Measurements from ENCODE around the gene DDX19B.
"Not testable (repeated sequence)": the region's sequence is repeated elsewhere in the genome, so short reads cannot be mapped to it uniquely, and the experiment has no call there.

The DDX19B gene

GRCh38 chr16:70298988-70299938 lies at the start of gene DDX19B:
DDX19B (plus strand) TSS chr16:70299186; CDS start chr16:70299298, 112 bp downstream.
- peak; percentile 89 for DNase-seq (ENCODE audit: low read depth)

GRCh38 chr16:70249697-70250096 lies 49.3 kb upstream of the DDX19B start:
- not testable (repeated sequence) for H3K4me3 ChIP-seq (ENCODE audit: low read length); H3K4me1 ChIP-seq (ENCODE audit: control insufficient read depth, insufficient read depth, low read length); DNase-seq (ENCODE audit: low read depth); H3K9me3 ChIP-seq (ENCODE audit: control insufficient read depth, low read length); H3K9ac ChIP-seq (ENCODE audit: low read length); H3K27me3 ChIP-seq (replicated peaks; ENCODE audit: control insufficient read depth, insufficient read depth, low read length)
- H3K36me3 ChIP-seq (ENCODE audit: control insufficient read depth, insufficient read depth, low read length, severe bottlenecking) = peaks cover 32% of the 10 kb centered on the region

More at GRCh38 chr16:70298988-70299938, at the start of gene DDX19B:
- peaks cover 4% of the 10 kb centered on the region for H3K4me1 ChIP-seq (ENCODE audit: control insufficient read depth, insufficient read depth, low read length)
- peaks cover 6% of the 10 kb centered on the region for H3K9me3 ChIP-seq (ENCODE audit: control insufficient read depth, low read length)
- no peaks in the 10 kb centered on the region for H3K36me3 ChIP-seq (ENCODE audit: control insufficient read depth, insufficient read depth, low read length, severe bottlenecking)
- peak within 1 kb of the TSS; percentile 95 for H3K9ac ChIP-seq (ENCODE audit: low read length)
- H3K4me3 ChIP-seq (ENCODE audit: low read length) = peak within 1 kb of the TSS; percentile 98
- no peaks in the 10 kb centered on the region for H3K27me3 ChIP-seq (replicated peaks; ENCODE audit: control insufficient read depth, insufficient read depth, low read length)

GRCh38 chr16:70250748-70251628 lies 48.0 kb upstream of the DDX19B start:
- H3K4me3 ChIP-seq (ENCODE audit: low read length) = peak overlapping the region; percentile 81
- H3K9ac ChIP-seq (ENCODE audit: low read length) = peak overlapping the region; percentile 86
- no peaks in the 10 kb centered on the region for H3K9me3 ChIP-seq (ENCODE audit: control insufficient read depth, low read length)
- peaks cover 7% of the 10 kb centered on the region for H3K4me1 ChIP-seq (ENCODE audit: control insufficient read depth, insufficient read depth, low read length)
- DNase-seq (ENCODE audit: low read depth) = peak; percentile 50
- H3K27me3 ChIP-seq (replicated peaks; ENCODE audit: control insufficient read depth, insufficient read depth, low read length) = no peaks in the 10 kb centered on the region
- peaks cover 45% of the 10 kb centered on the region for H3K36me3 ChIP-seq (ENCODE audit: control insufficient read depth, insufficient read depth, low read length, severe bottlenecking)

- no peaks in the 10 kb centered on the region for H3K9me3 ChIP-seq (ENCODE audit: control insufficient read depth, low read length)
- peak; percentile 93 for DNase-seq (ENCODE audit: low read depth)
- no peaks in the 10 kb centered on the region for H3K27me3 ChIP-seq (replicated peaks; ENCODE audit: control insufficient read depth, insufficient read depth, low read length)
- H3K9ac ChIP-seq (ENCODE audit: low read length) = peak within 1 kb of the TSS; percentile 86
- peaks cover 7% of the 10 kb centered on the region for H3K4me1 ChIP-seq (ENCODE audit: control insufficient read depth, insufficient read depth, low read length)
- peaks cover 53% of the 10 kb centered on the region for H3K36me3 ChIP-seq (ENCODE audit: control insufficient read depth, insufficient read depth, low read length, severe bottlenecking)
- H3K4me3 ChIP-seq (ENCODE audit: low read length) = peak within 1 kb of the TSS; percentile 81
Observed at GRCh38 chr16:70251629-70252354, 47.2 kb upstream of the DDX19B start, which contains the start of gene EXOSC6. EXOSC6 (minus strand) TSS chr16:70251940; CDS start chr16:70251900, 40 bp downstream.

- DNase-seq (ENCODE audit: low read depth) = peak; percentile 33
- Histone ChIP-seq H3K4me3 (ENCODE audit: low read length) (no peak overlapping the region), H3K9me3 (ENCODE audit: control insufficient read depth, low read length) (no peaks in the 10 kb centered on the region), H3K36me3 (ENCODE audit: control insufficient read depth, insufficient read depth, low read length, severe bottlenecking) (peaks cover 58% of the 10 kb centered on the region), H3K9ac (ENCODE audit: low read length) (no peak overlapping the region), H3K27me3 (replicated peaks; ENCODE audit: control insufficient read depth, insufficient read depth, low read length) (no peaks in the 10 kb centered on the region), H3K4me1 (ENCODE audit: control insufficient read depth, insufficient read depth, low read length) (peaks cover 7% of the 10 kb centered on the region)
Observed at GRCh38 chr16:70252355-70252988, 46.5 kb upstream of the DDX19B start.

GRCh38 chr16:70253291-70254106 lies 45.5 kb upstream of the DDX19B start:
- peaks cover 7% of the 10 kb centered on the region for H3K4me1 ChIP-seq (ENCODE audit: control insufficient read depth, insufficient read depth, low read length)
- peaks cover 69% of the 10 kb centered on the region for H3K36me3 ChIP-seq (ENCODE audit: control insufficient read depth, insufficient read depth, low read length, severe bottlenecking)
- H3K9ac ChIP-seq (ENCODE audit: low read length) = no peak overlapping the region
- H3K27me3 ChIP-seq (replicated peaks; ENCODE audit: control insufficient read depth, insufficient read depth, low read length) = no peaks in the 10 kb centered on the region
- no peak overlapping the region for H3K4me3 ChIP-seq (ENCODE audit: low read length)
- peak; percentile 68 for DNase-seq (ENCODE audit: low read depth)
- no peaks in the 10 kb centered on the region for H3K9me3 ChIP-seq (ENCODE audit: control insufficient read depth, low read length)

GRCh38 chr16:70254180-70254964 lies 44.6 kb upstream of the DDX19B start:
- DNase-seq (ENCODE audit: low read depth) = no peak
- Histone ChIP-seq H3K4me3 (ENCODE audit: low read length) (no peak overlapping the region), H3K4me1 (ENCODE audit: control insufficient read depth, insufficient read depth, low read length) (peaks cover 6% of the 10 kb centered on the region), H3K36me3 (ENCODE audit: control insufficient read depth, insufficient read depth, low read length, severe bottlenecking) (peaks cover 77% of the 10 kb centered on the region), H3K27me3 (replicated peaks; ENCODE audit: control insufficient read depth, insufficient read depth, low read length) (no peaks in the 10 kb centered on the region), H3K9ac (ENCODE audit: low read length) (no peak overlapping the region), H3K9me3 (ENCODE audit: control insufficient read depth, low read length) (no peaks in the 10 kb centered on the region)

GRCh38 chr16:70254965-70255286 lies 44.1 kb upstream of the DDX19B start:
- no peak for DNase-seq (ENCODE audit: low read depth)
- H3K36me3 ChIP-seq (ENCODE audit: control insufficient read depth, insufficient read depth, low read length, severe bottlenecking) = peaks cover 82% of the 10 kb centered on the region
- H3K4me3 ChIP-seq (ENCODE audit: low read length) = no peak overlapping the region
- no peaks in the 10 kb centered on the region for H3K27me3 ChIP-seq (replicated peaks; ENCODE audit: control insufficient read depth, insufficient read depth, low read length)
- H3K4me1 ChIP-seq (ENCODE audit: control insufficient read depth, insufficient read depth, low read length) = peaks cover 3% of the 10 kb centered on the region
- H3K9me3 ChIP-seq (ENCODE audit: control insufficient read depth, low read length) = no peaks in the 10 kb centered on the region
- no peak overlapping the region for H3K9ac ChIP-seq (ENCODE audit: low read length)

- no peak for DNase-seq (ENCODE audit: low read depth)
Observed at GRCh38 chr16:70255574-70255973, 43.4 kb upstream of the DDX19B start.

More at GRCh38 chr16:70255574-70255973, 43.4 kb upstream of the DDX19B start:
- H3K4me1 ChIP-seq (ENCODE audit: control insufficient read depth, insufficient read depth, low read length) = no peaks in the 10 kb centered on the region
- no peak overlapping the region for H3K9ac ChIP-seq (ENCODE audit: low read length)
- no peaks in the 10 kb centered on the region for H3K27me3 ChIP-seq (replicated peaks; ENCODE audit: control insufficient read depth, insufficient read depth, low read length)
- H3K36me3 ChIP-seq (ENCODE audit: control insufficient read depth, insufficient read depth, low read length, severe bottlenecking) = peaks cover 86% of the 10 kb centered on the region
- H3K4me3 ChIP-seq (ENCODE audit: low read length) = no peak overlapping the region
- no peaks in the 10 kb centered on the region for H3K9me3 ChIP-seq (ENCODE audit: control insufficient read depth, low read length)
